ENCODE measurements around the gene CNTNAP2. TPM values are rescaled to one million over a fixed set of nuclear protein-coding genes. Genes with fewer than 3 reads are reported as not detected.

CNTNAP2 gene
- total and polyA plus RNA-seq, 8 donors: 0.19 to 18.2 (median 0.56) TPM

GRCh38 chr7:148397985-148398384 lies 2281.4 kb downstream of the CNTNAP2 start:
- Histone ChIP-seq H3K36me3 (no peaks in the 10 kb centered on the region), H3K27ac (no peak overlapping the region), H3K27me3 (peaks cover 0 to 25% (median 11%) of the 10 kb centered on the region in 3 donors), H3K9me3 (no peaks in the 10 kb centered on the region), H3K4me1 (no peaks in the 10 kb centered on the region), H3K4me3 (no peak overlapping the region)
- TF ChIP-seq EP300 (IDR thresholded peaks at IDR 0.05) (no peak), POLR2AphosphoS5 (IDR thresholded peaks at IDR 0.05) (no peak), POLR2A (IDR thresholded peaks at IDR 0.05) (no peak), CTCF (IDR thresholded peaks at IDR 0.05) (no peak)
- no peak for DNase-seq
- WGBS, 5 donors: 72 to 88% (median 75%) methylated on average over 5 of the region's 5 CpGs
- intact Hi-C loops (cut with DNase I; ENCODE audit: low total_unique reads): no loop called here

GRCh38 chr7:148398844-148399365 lies 2282.3 kb downstream of the CNTNAP2 start:
- Histone ChIP-seq H3K4me1 (no peaks in the 10 kb centered on the region), H3K27me3 (peaks cover 0 to 25% (median 11%) of the 10 kb centered on the region in 3 donors), H3K36me3 (no peaks in the 10 kb centered on the region), H3K27ac (no peak overlapping the region), H3K4me3 (no peak overlapping the region), H3K9me3 (no peaks in the 10 kb centered on the region)
- WGBS, 5 donors: 67 to 89% (median 71%) methylated on average over 7 of the region's 7 CpGs
- TF ChIP-seq POLR2A (IDR thresholded peaks at IDR 0.05): no peak
- no peak for TF ChIP-seq EP300 (IDR thresholded peaks at IDR 0.05)
- TF ChIP-seq CTCF (IDR thresholded peaks at IDR 0.05): no peak
- no peak for TF ChIP-seq POLR2AphosphoS5 (IDR thresholded peaks at IDR 0.05)
- intact Hi-C loops (cut with DNase I; ENCODE audit: low total_unique reads): no loop called here
- no peak for DNase-seq

- intact Hi-C loops (cut with DNase I; ENCODE audit: low total_unique reads): no loop called here
- H3K27me3 ChIP-seq: peaks cover 0 to 25% (median 11%) of the 10 kb centered on the region in 3 donors
- H3K4me1 ChIP-seq: no peaks in the 10 kb centered on the region
- H3K36me3 ChIP-seq: no peaks in the 10 kb centered on the region
- TF ChIP-seq EP300 (IDR thresholded peaks at IDR 0.05) (no peak), POLR2A (IDR thresholded peaks at IDR 0.05) (no peak), CTCF (IDR thresholded peaks at IDR 0.05) (no peak), POLR2AphosphoS5 (IDR thresholded peaks at IDR 0.05) (no peak)
- WGBS, 5 donors: 85 to 92% (median 88%) methylated on average over 14 of the region's 14 CpGs
- no peak for DNase-seq
- H3K9me3 ChIP-seq: no peaks in the 10 kb centered on the region
- no peak overlapping the region for H3K27ac ChIP-seq
- H3K4me3 ChIP-seq: no peak overlapping the region
Observed at GRCh38 chr7:148400101-148400500, 2283.5 kb downstream of the CNTNAP2 start.

- Histone ChIP-seq H3K4me3 (no peak overlapping the region), H3K36me3 (no peaks in the 10 kb centered on the region), H3K27me3 (peaks cover 0 to 9% (median 8%) of the 10 kb centered on the region in 3 donors), H3K27ac (no peak overlapping the region), H3K4me1 (no peaks in the 10 kb centered on the region), H3K9me3 (no peaks in the 10 kb centered on the region)
- no peak for DNase-seq
- TF ChIP-seq POLR2AphosphoS5 (IDR thresholded peaks at IDR 0.05) (no peak), POLR2A (IDR thresholded peaks at IDR 0.05) (no peak), EP300 (IDR thresholded peaks at IDR 0.05) (no peak), CTCF (IDR thresholded peaks at IDR 0.05) (no peak)
- 65 to 76% (median 75%) methylated on average over 3 of the region's 3 CpGs for WGBS, 5 donors
- intact Hi-C loops (cut with DNase I; ENCODE audit: low total_unique reads): no loop called here
Observed at GRCh38 chr7:148402159-148402558, 2285.6 kb downstream of the CNTNAP2 start.

All from stomach (tissue), 9 donors.